HK-2 (cell line): Measurements from ENCODE around the gene P4HB.
A peak's percentile ranks its signal among the peaks of the same experiment; 100 is the strongest.
"Not testable (repeated sequence)": the region's sequence is repeated elsewhere in the genome, so short reads cannot be mapped to it uniquely, and the experiment has no call there.

ENCODE experiments used
- DNase-seq: peaks from one replicate; pipeline ENCODE4 v3.0.0-alpha.2; 2018; ENCODE audit not compliant: unreplicated experiment

Gene P4HB

GRCh38 chr17:81845881-81846742, 14.2 kb downstream of the P4HB start:
- no peak for DNase-seq

- DNase-seq, result no peak
Measured at GRCh38 chr17:81845361-81845760, 15.0 kb downstream of the P4HB start.

- DNase-seq, result no peak
Measured at GRCh38 chr17:81844887-81845286, 15.4 kb downstream of the P4HB start.

- DNase-seq, result no peak
Measured at GRCh38 chr17:81844327-81844851, 15.9 kb downstream of the P4HB start.

GRCh38 chr17:81843713-81844326, 16.5 kb downstream of the P4HB start:
- DNase-seq, result no peak

- no peak for DNase-seq
Measured at GRCh38 chr17:81842725-81843504, 17.4 kb downstream of the P4HB start.

GRCh38 chr17:81842378-81842724, 18.0 kb downstream of the P4HB start:
- no peak for DNase-seq

GRCh38 chr17:81841866-81842265, 18.5 kb downstream of the P4HB start:
- DNase-seq, result no peak

GRCh38 chr17:81840826-81841778, 19.2 kb downstream of the P4HB start:
- DNase-seq, result no peak

- not testable (repeated sequence) for DNase-seq
Measured at GRCh38 chr17:81840059-81840458, 20.3 kb downstream of the P4HB start.

- DNase-seq, result no peak
Measured at GRCh38 chr17:81839301-81839700, 21.0 kb downstream of the P4HB start.

GRCh38 chr17:81838753-81839255, 21.5 kb downstream of the P4HB start:
- no peak for DNase-seq

- no peak for DNase-seq
Measured at GRCh38 chr17:81837641-81838040, 22.7 kb downstream of the P4HB start.

- DNase-seq, result no peak
Measured at GRCh38 chr17:81834831-81835267, 25.5 kb downstream of the P4HB start, which contains the start of gene PPP1R27. PPP1R27 (minus strand) TSS chr17:81835050; CDS start chr17:81834953, 97 bp downstream.

GRCh38 chr17:81833921-81834830, 26.2 kb downstream of the P4HB start:
- no peak for DNase-seq

- peak; percentile 95 for DNase-seq
Measured at GRCh38 chr17:81833160-81833920, 27.0 kb downstream of the P4HB start, which contains the start of gene MCRIP1. MCRIP1 (minus strand) TSS chr17:81833291; CDS start chr17:81824506, 8,785 bp downstream.

GRCh38 chr17:81832608-81833159, 27.7 kb downstream of the P4HB start:
- DNase-seq, result no peak

- DNase-seq, result no peak
Measured at GRCh38 chr17:81831957-81832607, 28.3 kb downstream of the P4HB start.
